Measurements from ENCODE around the gene PRMT1. TPM values are rescaled to one million over a fixed set of nuclear protein-coding genes. Genes with fewer than 3 reads are reported as not detected.

PRMT1 gene
- polyA plus RNA-seq, 1 donor = 202 TPM

- no peak for DNase-seq
Observed at GRCh38 chr19:49666120-49666444, 11.0 kb upstream of the PRMT1 start.

- no peak for DNase-seq
Observed at GRCh38 chr19:49667473-49667872, 9.6 kb upstream of the PRMT1 start.

- DNase-seq = no peak
Observed at GRCh38 chr19:49669516-49669915, 7.6 kb upstream of the PRMT1 start.

- peak; percentile 75 for DNase-seq
Observed at GRCh38 chr19:49672131-49672919, 4.7 kb upstream of the PRMT1 start.

- peak; percentile 92 for DNase-seq
Observed at GRCh38 chr19:49676136-49676783, 811 bp upstream of the PRMT1 start.

- DNase-seq = peak; percentile 100
Observed at GRCh38 chr19:49676784-49677230, 264 bp upstream of the PRMT1 start.

- peak; percentile 90 for DNase-seq
Observed at GRCh38 chr19:49677901-49678674, 1.0 kb downstream of the PRMT1 start.

GRCh38 chr19:49678985-49679770 is 2.1 kb downstream of the PRMT1 start:
- no peak for DNase-seq

- no peak for DNase-seq
Observed at GRCh38 chr19:49679771-49680413, 2.8 kb downstream of the PRMT1 start.

GRCh38 chr19:49680421-49681351 is 3.6 kb downstream of the PRMT1 start:
- peak; percentile 92 for DNase-seq

- no peak for DNase-seq
Observed at GRCh38 chr19:49681830-49682229, 4.8 kb downstream of the PRMT1 start.

GRCh38 chr19:49682274-49682673 is 5.2 kb downstream of the PRMT1 start:
- no peak for DNase-seq

- DNase-seq = no peak
Observed at GRCh38 chr19:49683814-49684250, 6.8 kb downstream of the PRMT1 start.

GRCh38 chr19:49684251-49684982 is 7.3 kb downstream of the PRMT1 start:
- DNase-seq = no peak

- DNase-seq = no peak
Observed at GRCh38 chr19:49684983-49685553, 8.0 kb downstream of the PRMT1 start.

- DNase-seq = no peak
Observed at GRCh38 chr19:49685845-49686332, 8.8 kb downstream of the PRMT1 start.

- DNase-seq = no peak
Observed at GRCh38 chr19:49686503-49687088, 9.5 kb downstream of the PRMT1 start.

- no peak for DNase-seq
Observed at GRCh38 chr19:49687150-49687549, 10.1 kb downstream of the PRMT1 start.

Data from left kidney (tissue), 2 donors.